CD4-positive, alpha-beta T cell treated with Interleukin-2 at 100 ng/mL for 4 hours (primary cell): ENCODE results near the gene B9D2.
"Not testable (repeated sequence)": the region's sequence is repeated elsewhere in the genome, so short reads cannot be mapped to it uniquely, and the experiment has no call there.

Source experiments
- DNase-seq: peaks from one replicate; pipeline ENCODE4 v3.0.0-alpha.2; 2020; ENCODE audit warnings: low spot score

Gene B9D2

DNA sequence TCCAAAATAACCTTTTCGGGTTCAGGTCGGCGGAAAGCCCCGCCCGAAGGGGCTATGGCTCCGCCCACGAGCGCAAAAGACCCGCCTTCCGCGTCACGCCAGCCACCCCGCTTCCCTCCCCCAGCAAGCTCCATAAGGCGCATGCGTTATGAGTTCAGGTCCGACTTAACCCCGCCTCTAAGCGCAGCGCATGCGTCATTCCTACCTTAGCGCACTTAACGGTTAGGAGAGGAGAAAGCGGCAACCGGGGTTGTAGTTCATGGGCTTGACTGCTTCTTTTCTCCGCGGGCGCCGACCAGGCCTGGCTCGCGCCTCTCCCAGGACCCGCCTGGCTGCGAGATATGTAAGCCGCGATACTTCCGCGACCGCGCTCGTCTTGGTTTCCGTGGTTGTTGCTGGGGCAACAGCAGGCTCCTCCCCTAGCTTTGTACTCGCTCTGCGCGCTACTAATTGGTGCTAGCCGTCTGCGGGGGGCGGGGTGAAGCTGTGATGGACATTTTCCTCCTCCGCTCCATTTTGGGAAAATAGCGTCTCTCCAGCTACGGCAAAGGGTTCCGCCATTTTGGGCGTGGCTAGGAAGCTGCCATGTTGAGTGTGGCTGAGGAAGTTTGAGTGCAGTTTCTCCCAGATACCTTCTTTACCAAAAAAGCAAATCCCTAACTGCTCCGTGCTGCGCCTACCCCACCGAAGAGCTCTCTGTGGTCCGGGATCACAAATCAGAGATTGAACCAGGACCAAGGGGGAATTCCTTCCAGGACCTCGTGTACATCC lies at the start of gene B9D2:
Gene B9D2, minus strand, starts transcription at position 397 of the 771 bp plus-strand sequence. CDS start 630 bp downstream, outside the sequence.
- peak; percentile 99 for DNase-seq

DNA sequence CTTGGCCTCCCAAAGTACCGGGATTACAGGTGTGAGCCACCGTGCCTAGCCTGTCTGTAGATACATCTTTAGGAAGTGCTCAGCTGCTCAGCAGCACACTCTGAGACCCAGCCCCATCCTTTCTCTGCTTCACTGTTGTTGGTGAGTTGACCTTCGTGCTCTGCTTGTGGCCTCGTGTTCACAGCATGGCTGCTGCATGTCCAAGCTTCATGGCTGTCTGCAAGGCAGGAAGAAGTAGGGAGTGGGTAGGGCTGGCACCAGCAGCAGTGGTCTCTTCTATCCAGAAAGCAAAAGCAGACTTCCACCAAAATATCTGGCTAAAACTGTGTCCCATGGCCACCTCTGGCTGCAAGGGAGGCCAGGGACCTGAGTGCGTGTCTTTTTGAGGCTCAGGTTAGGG lies 49.0 kb upstream of the B9D2 start:
- DNase-seq = no peak

DNA sequence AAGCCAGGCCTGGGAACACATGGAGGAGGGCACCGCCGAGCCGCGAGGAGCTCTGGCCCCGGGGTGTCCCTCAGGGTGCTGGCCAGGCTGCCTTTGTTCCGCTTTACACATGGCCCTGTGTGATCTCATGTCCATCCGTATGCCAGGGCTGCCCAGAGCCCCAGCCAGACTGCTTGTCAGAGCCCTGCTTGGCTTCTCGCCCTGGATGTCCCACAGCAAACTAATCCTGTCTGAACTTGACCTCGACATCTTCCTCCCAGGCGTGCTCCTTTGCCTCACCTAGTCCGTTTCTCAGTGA lies 48.0 kb upstream of the B9D2 start:
- DNase-seq = no peak

GRCh38 chr19:41411100-41411967 lies 47.4 kb upstream of the B9D2 start:
- no peak for DNase-seq

GRCh38 chr19:41410336-41411054 lies 46.5 kb upstream of the B9D2 start:
- DNase-seq = no peak

- DNase-seq = no peak
Observed at GRCh38 chr19:41409288-41409687, 45.3 kb upstream of the B9D2 start.

GRCh38 chr19:41408846-41409245 lies 44.9 kb upstream of the B9D2 start:
- DNase-seq = not testable (repeated sequence)

DNA sequence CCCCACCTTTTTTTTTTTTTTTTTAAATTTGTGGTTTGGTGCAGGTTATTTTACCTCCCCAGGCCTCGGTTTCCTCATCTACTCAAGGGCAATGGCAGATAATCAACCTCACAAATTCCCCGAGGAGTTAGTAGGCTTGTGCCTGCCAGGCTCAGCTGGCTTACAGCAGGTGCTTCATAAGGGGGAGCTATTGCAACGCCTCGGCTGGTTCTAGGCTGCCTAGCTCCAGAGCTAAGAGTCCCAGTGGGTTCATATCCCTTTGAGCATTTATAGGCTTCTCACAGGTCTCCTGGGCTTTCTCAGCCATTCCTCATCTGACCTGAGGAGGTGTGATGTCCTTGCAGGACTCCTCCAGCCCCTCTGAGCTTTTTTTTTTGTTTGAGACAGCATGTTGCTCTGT lies 44.3 kb upstream of the B9D2 start:
- DNase-seq = no peak

DNA sequence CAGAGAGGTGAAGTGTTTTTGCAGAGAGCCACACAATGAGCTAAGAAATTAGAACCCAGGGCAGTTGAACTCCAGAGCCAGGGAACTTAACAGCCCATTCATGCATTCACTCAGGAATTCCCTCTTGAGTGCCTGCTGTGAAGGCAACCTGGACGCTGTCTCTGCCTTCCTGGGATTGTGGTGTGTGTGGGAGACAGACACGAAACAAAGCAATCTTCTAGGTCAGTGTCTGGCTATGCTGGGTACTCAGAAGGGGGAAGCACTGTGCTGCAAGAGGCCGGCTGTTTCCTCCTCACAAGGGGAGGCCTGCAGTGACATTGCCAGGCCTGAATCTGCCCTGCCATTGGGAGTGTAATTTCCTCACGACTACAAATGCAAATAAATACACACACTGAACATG lies 43.3 kb upstream of the B9D2 start:
- no peak for DNase-seq

DNA sequence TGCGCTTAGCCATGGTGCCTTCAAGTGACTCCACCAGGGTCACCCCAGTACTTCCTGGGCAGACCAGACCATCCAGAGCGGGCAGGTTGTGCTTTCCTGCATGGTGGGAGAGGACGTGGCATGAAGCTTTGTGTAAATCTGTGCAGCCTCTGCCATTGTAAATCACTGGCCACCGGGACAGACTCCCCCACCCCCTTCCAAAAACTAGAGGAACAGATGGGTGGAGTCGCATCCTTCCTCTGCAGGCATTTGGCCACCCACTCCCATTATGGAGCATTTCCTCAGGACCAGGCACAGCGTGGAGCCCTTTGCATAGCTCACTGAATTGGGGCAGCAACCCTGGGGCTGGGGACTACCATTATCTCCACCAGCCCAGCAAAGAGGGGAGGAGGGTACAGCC lies 41.8 kb upstream of the B9D2 start:
- DNase-seq = no peak

- no peak for DNase-seq
Observed at GRCh38 chr19:41403181-41403970, 39.4 kb upstream of the B9D2 start.

DNA sequence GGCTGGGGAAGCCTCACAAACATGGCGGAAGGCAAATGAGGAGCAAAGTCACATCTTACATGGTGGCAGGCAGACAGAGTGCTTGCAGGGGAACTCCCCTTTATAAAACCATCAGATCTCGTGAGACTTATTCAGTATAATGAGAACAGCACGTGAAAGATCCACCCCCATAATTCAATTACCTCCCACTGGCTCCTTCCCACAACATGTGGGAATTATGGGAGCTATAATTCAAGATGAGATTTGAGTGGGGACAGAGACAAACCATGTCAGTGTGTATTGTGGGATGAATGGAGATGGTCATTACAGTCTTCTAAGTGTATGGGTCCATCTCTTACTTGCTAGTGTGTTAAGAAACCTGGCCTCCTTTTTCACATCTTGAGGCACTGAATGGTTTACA lies 38.1 kb upstream of the B9D2 start:
- no peak for DNase-seq

DNA sequence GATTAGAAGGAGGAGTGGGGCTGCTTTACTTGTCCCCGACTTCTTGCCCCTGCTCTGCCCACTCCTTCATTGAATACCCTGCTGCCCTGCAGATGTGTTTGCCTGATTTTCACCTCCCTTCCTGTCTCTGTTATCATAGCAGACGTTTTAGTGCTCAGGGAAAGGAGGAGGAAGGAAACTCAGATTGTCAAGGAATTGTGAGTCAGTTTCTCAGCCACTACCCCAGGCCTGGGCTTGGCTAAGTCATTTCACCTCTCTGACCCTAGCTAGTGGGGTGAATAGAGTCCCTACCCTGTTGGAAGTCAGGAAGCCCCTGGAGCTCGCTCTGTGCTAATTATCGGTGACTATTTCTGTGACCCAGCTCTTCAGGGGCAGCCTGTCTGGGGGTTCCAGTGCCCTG lies 37.5 kb upstream of the B9D2 start:
- no peak for DNase-seq

DNA sequence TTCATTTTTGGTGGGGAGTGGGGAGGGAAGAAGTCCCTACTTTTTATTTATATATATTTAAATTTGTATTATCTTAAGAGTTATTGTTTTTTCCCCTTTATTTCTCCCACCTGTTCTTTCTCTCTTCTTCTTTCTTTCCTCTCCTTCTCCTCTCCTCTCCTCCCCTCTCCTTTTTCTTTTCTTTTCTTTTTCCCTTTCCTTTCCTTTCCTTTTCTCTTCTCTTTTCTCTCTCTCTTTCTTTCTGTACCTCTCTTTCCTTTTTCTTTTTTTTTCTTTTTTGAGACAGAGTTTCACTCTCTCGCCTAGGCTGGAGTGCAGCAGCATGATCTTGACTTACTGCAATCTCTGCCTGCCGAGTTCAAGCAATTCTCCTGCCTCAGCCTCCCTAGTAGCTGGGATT lies 35.6 kb upstream of the B9D2 start:
- DNase-seq = no peak

DNA sequence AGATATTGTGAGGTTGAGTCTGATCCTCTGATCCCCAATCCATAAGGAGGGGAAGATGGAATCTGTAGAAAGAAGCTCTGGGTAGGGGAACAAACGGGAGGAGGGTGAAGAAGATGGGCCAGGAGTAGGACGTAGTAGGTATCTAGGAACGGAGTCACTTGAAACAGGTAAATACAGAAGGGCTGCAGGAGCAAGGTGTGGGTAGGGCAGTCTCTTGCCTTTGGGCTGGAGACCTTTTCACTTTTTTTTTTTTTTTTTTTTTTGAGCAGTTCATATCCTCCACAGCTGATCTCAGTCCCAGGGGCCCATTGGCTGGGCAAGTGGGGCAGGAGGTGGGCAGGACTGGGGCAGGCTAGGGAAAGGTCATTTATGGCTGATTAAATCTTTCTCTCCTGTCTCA lies 35.1 kb upstream of the B9D2 start:
- no peak for DNase-seq

DNA sequence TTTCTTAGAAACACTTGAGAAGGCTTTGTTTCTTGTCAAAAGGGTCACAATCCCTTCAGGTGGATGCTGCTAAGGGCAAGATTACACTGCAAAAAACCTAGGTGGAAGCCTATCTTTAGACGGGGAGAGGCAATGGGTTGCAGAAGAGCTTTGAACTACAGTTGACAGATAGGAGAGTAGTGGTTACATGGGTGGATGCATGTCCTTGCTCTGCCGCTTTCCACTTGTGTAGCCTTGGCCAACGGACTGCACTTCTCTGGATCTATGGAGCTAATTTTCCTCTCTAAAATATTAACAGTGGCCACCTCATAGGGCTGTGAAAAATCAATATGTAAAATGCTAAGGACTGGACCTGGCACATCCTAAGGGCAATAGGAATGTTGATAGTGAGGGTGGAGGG lies 34.6 kb upstream of the B9D2 start:
- no peak for DNase-seq

GRCh38 chr19:41398050-41398418 lies 34.1 kb upstream of the B9D2 start:
- DNase-seq = no peak

DNA sequence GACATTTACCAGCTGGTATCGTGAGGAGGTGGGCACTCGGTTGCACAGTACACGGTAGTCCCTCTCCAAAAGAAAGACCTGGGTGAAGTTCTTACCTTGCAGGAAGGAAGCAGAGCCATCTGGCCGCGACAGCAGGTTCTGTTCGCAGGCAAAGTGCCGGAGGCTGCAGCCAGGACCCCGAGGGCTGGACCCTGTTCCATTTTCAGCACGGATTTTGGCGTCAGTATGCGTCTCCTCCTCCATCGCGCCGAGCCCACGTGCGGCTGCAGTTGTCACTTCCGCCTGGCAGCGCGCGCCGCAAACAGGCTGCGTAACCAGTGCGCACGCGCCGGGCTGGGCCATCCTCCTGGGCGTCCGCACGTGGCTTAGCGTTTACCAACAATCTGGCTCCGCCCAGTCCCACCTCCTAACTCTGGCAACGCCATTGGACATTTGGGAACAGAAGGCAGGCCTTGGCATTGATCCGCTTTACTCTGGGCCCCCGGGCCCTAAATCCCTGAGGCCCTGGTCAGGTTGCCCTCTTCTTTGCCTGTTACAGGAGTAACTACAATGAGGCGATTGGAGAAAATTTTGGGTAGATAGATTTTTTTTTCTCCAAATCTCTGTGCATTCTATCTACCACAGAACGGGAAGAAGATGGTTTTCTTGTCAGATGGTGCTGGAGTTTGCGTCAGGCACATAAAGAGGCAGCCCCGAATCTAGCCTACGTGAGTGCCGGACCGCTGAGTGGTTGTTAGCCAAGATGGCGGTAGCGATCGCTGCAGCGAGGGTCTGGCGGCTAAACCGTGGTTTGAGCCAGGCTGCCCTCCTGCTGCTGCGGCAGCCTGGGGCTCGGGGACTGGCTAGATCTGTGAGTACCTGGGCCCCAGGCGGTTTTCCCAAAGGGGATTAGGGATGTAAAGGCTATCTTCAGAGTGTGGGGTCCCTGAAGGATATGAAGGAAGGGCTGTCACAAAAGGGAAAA lies 33.4 kb upstream of the B9D2 start, which contains the start of the genes BCKDHA and EXOSC5:
Gene BCKDHA, plus strand, starts transcription at position 733 of the 964 bp plus-strand sequence. Its CDS starts 10 bp downstream, at position 743.
Gene EXOSC5, minus strand, starts transcription at position 274 of the 964 bp plus-strand sequence. Its CDS starts 31 bp downstream, at position 243.
- peak; percentile 100 for DNase-seq

DNA sequence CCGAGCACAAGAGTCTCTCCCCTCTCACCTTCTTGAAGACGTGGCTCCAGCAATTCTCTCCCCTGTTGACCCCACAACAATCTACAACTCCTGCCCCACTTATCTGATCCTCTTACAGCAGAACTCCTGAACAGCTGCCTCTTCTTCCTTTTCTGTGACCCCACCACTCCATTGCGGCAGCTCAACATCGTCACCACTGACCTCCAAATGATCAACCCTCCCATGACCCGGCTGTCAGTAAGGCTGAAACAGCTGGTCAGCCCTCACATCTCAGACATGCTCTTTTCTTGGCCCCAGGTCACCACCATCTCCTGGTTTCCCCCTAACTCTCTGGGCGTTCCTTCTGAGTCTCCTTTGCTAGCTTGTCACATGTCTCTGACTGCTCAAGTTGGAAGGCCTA lies 31.4 kb upstream of the B9D2 start:
- DNase-seq = no peak

- no peak for DNase-seq
Observed at GRCh38 chr19:41392775-41393174, 28.8 kb upstream of the B9D2 start.

GRCh38 chr19:41391618-41392017 lies 27.7 kb upstream of the B9D2 start:
- no peak for DNase-seq
